Measurements from ENCODE around the gene DCAF11.

Gene DCAF11

DNA sequence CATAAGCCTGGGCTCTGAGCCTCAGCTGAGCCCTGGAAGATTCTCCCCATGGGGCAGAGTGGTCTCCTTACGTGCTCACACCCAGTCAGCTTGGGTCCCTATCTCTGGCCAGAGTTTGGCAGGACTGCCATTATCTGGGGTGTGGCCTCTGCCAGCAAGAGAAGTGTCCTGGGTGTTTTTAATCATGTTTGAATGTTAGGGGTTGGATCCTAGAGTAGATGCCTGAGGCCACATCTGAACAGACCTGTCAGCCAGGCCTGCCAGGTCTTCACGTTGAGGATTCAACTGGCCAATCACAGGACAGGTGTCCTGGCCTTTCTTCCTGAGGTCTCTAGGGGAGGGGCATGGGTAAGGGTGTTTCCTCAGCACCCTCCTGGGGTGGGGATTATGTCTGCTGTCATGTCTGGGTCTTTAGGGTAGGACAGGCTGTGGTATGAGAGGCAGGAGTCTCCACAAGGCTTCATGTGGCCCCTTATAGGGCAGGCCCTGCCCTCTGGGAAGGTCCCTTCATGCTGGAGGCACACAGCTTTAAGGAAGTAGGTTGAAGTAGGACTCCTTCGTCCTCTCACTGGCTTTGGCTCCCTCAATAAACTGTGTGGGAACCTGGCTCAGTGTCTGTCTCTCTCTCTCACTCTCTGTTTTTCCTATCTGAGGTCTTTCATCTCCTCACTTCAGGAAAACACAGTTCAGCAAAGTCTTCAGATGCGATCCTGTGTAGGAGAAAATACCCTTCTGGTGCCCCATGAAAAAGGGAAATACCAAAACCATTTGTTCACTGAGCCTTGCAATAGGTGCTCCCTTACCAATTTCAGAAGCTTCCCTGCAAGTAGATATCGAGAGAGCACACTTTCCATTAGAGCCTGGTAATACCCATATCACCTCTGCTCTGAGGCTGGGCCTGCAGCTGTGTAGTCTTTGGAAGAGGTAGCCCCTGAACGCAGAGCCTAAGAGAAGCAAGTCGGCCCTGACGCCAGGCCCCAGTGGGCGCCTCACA, 9.1 kb downstream of the DCAF11 start:
- H3K18ac ChIP-seq (ENCODE audit: low read depth in 1 of 2, low read length in 2 of 2), result no peak overlapping the region

DNA sequence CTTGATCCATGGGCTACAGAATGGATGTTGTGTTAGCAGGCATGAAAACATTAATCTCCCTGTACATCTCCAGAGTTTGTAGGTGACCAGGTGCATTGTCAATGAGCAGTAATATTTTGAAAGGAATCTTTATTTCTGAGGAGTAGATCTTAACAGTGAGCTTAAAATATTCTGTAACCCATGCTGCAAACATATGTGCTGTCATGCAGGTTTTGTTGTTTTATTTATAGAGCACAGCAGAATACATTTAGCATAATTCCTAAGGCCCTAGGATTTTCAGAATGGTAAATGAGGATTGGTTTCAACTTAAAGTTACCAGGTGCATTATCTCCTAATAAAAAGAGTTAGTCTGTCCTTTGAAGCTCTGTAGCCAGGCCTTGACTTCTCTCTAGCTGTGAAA, 12.4 kb downstream of the DCAF11 start:
- Histone ChIP-seq H3K14ac (ENCODE audit: low read length in 2 of 2) (no peak overlapping the region), H3K9ac (ENCODE audit: low read length) (no peak overlapping the region), H3K18ac (ENCODE audit: low read depth in 1 of 2, low read length in 2 of 2) (no peak overlapping the region), H2BK15ac (ENCODE audit: low read depth, poor library complexity, severe bottlenecking) (no peak overlapping the region), H3K9me3 (ENCODE audit: control insufficient read depth, low read length) (no peaks in the 10 kb centered on the region), H4K91ac (ENCODE audit: low read length) (no peak overlapping the region), H3K4me2 (ENCODE audit: low read length, poor library complexity, severe bottlenecking) (no peak overlapping the region), H2BK5ac (ENCODE audit: low read depth, low read length, poor library complexity, severe bottlenecking) (no peak overlapping the region), H3K27me3 (ENCODE audit: control insufficient read depth in 1 of 2, insufficient read depth in 1 of 2, low read length in 2 of 2) (no peaks in the 10 kb centered on the region), H3K36me3 (ENCODE audit: control insufficient read depth in 1 of 2, insufficient read depth in 2 of 2, low read depth in 1 of 2, low read length in 2 of 2) (peaks cover 20 to 31% of the 10 kb centered on the region in 2 experiments), H2BK120ac (ENCODE audit: low read depth, low read length) (no peak overlapping the region), H2AK5ac (ENCODE audit: low read length, severe bottlenecking) (no peak overlapping the region), H3K4ac (ENCODE audit: low read depth in 1 of 2, low read length in 2 of 2) (no peak overlapping the region), H4K8ac (ENCODE audit: low read length) (no peak overlapping the region), H2AFZ (ENCODE audit: low read depth, low read length) (no peak overlapping the region), H2BK12ac (ENCODE audit: low read length in 2 of 2) (no peak overlapping the region), H3K27ac (ENCODE audit: low read length, poor library complexity, severe bottlenecking) (no peak overlapping the region), H3K23ac (ENCODE audit: low read length in 2 of 2) (no peak overlapping the region), H3K4me1 (ENCODE audit: control insufficient read depth, insufficient read depth, low read depth, low read length) (no peaks in the 10 kb centered on the region), H3K79me1 (replicated peaks; ENCODE audit: low read length, poor library complexity, severe bottlenecking) (no peaks in the 10 kb centered on the region), H3K4me3 (ENCODE audit: insufficient read depth in 1 of 2, low read depth in 1 of 2, low read length in 2 of 2) (no peak overlapping the region)
- DNase-seq, result no peak

More for the DNA sequence above, 9.1 kb downstream of the DCAF11 start:
- no peaks in the 10 kb centered on the region for H3K9me3 ChIP-seq (ENCODE audit: control insufficient read depth, low read length)
- no peak overlapping the region for H2AK5ac ChIP-seq (ENCODE audit: low read length, severe bottlenecking)
- no peak overlapping the region for H3K4me2 ChIP-seq (ENCODE audit: low read length, poor library complexity, severe bottlenecking)
- WGBS, result 94% methylated on average over 9 of the region's 9 CpGs
- H3K79me1 ChIP-seq (replicated peaks; ENCODE audit: low read length, poor library complexity, severe bottlenecking), result peaks cover under 1% of the 10 kb centered on the region
- no peak overlapping the region for H3K23ac ChIP-seq (ENCODE audit: low read length in 2 of 2)
- H3K27ac ChIP-seq (ENCODE audit: low read length, poor library complexity, severe bottlenecking), result no peak overlapping the region
- no peak for DNase-seq
- no peak overlapping the region for H2BK5ac ChIP-seq (ENCODE audit: low read depth, low read length, poor library complexity, severe bottlenecking)
- no peak overlapping the region for H4K8ac ChIP-seq (ENCODE audit: low read length)
- H3K4me1 ChIP-seq (ENCODE audit: control insufficient read depth, insufficient read depth, low read depth, low read length), result no peaks in the 10 kb centered on the region
- H3K14ac ChIP-seq (ENCODE audit: low read length in 2 of 2), result no peak overlapping the region
- no peak overlapping the region for H2AFZ ChIP-seq (ENCODE audit: low read depth, low read length)
- H3K36me3 ChIP-seq (ENCODE audit: control insufficient read depth in 1 of 2, insufficient read depth in 2 of 2, low read depth in 1 of 2, low read length in 2 of 2), result peaks cover 48 to 52% of the 10 kb centered on the region in 2 experiments
- no peak overlapping the region for H3K9ac ChIP-seq (ENCODE audit: low read length)
- no peak overlapping the region for H4K91ac ChIP-seq (ENCODE audit: low read length)
- H2BK12ac ChIP-seq (ENCODE audit: low read length in 2 of 2), result no peak overlapping the region
- H2BK15ac ChIP-seq (ENCODE audit: low read depth, poor library complexity, severe bottlenecking), result no peak overlapping the region
- H3K4me3 ChIP-seq (ENCODE audit: insufficient read depth in 1 of 2, low read depth in 1 of 2, low read length in 2 of 2), result no peak overlapping the region
- H3K4ac ChIP-seq (ENCODE audit: low read depth in 1 of 2, low read length in 2 of 2), result no peak overlapping the region
- H2BK120ac ChIP-seq (ENCODE audit: low read depth, low read length), result no peak overlapping the region
- H3K27me3 ChIP-seq (ENCODE audit: control insufficient read depth in 1 of 2, insufficient read depth in 1 of 2, low read length in 2 of 2), result no peaks in the 10 kb centered on the region

DNA sequence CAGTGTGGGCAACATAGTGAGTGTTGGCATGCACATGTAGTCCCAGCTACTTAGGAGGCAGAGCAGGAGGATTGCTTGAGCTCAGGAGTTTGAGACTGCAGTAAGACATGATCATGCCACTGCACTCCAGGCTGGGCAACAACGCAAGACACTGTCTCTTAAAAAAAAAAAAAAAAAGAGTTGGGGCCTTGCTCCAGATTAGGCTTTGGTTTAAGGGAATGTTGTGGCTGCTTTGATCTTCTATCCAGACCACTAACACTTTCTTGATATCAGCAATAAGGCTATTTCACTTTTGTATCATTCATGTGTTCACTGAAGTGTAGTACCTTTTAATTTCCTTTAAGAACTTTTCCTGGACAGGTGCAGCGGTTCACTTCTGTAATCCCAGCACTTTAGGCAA, 13.1 kb downstream of the DCAF11 start:
- Histone ChIP-seq H4K8ac (ENCODE audit: low read length) (no peak overlapping the region), H3K4me3 (ENCODE audit: insufficient read depth in 1 of 2, low read depth in 1 of 2, low read length in 2 of 2) (no peak overlapping the region), H3K36me3 (ENCODE audit: control insufficient read depth in 1 of 2, insufficient read depth in 2 of 2, low read depth in 1 of 2, low read length in 2 of 2) (peaks cover 17 to 30% of the 10 kb centered on the region in 2 experiments), H3K79me1 (replicated peaks; ENCODE audit: low read length, poor library complexity, severe bottlenecking) (no peaks in the 10 kb centered on the region), H2AFZ (ENCODE audit: low read depth, low read length) (no peak overlapping the region), H2BK15ac (ENCODE audit: low read depth, poor library complexity, severe bottlenecking) (no peak overlapping the region), H3K18ac (ENCODE audit: low read depth in 1 of 2, low read length in 2 of 2) (no peak overlapping the region), H2BK120ac (ENCODE audit: low read depth, low read length) (no peak overlapping the region), H3K4me2 (ENCODE audit: low read length, poor library complexity, severe bottlenecking) (no peak overlapping the region), H3K9ac (ENCODE audit: low read length) (no peak overlapping the region), H3K4me1 (ENCODE audit: control insufficient read depth, insufficient read depth, low read depth, low read length) (no peaks in the 10 kb centered on the region), H4K91ac (ENCODE audit: low read length) (no peak overlapping the region), H3K27ac (ENCODE audit: low read length, poor library complexity, severe bottlenecking) (no peak overlapping the region), H3K4ac (ENCODE audit: low read depth in 1 of 2, low read length in 2 of 2) (no peak overlapping the region), H2BK12ac (ENCODE audit: low read length in 2 of 2) (no peak overlapping the region), H3K14ac (ENCODE audit: low read length in 2 of 2) (no peak overlapping the region), H3K27me3 (ENCODE audit: control insufficient read depth in 1 of 2, insufficient read depth in 1 of 2, low read length in 2 of 2) (no peaks in the 10 kb centered on the region), H2AK5ac (ENCODE audit: low read length, severe bottlenecking) (no peak overlapping the region), H2BK5ac (ENCODE audit: low read depth, low read length, poor library complexity, severe bottlenecking) (no peak overlapping the region), H3K9me3 (ENCODE audit: control insufficient read depth, low read length) (no peaks in the 10 kb centered on the region), H3K23ac (ENCODE audit: low read length in 2 of 2) (no peak overlapping the region)
- DNase-seq, result no peak
- 100% methylated on average over 1 of the region's 2 CpGs for WGBS

DNA sequence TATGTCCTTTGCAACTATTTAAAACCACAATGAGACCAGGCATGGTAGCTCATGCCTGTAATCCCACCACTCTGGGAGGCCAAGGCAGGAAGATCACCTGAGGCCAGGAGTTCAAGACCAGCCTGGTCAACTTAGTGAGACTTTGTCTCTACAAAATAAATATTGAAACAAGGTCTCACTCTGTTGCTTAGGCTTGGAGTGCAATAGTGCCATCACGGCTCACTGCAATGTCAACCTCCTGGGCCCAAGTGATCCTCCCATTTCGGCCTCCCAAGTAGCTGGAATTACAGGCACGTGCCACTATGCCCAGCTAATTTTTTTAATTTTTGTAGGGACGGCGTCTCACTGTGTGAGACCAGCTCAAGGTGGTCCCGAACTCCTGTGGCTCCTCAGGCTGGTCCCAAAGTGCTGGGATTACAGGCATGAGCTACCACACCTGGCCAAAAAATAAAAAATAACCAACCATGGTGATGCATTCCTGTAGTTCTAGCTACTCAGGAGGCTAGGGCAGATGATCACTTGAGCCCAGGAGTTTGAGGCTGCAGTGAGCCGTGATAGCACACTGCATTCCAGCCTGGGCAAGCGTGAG, 14.9 kb downstream of the DCAF11 start:
- no peak overlapping the region for H3K14ac ChIP-seq (ENCODE audit: low read length in 2 of 2)
- no peaks in the 10 kb centered on the region for H3K27me3 ChIP-seq (ENCODE audit: control insufficient read depth in 1 of 2, insufficient read depth in 1 of 2, low read length in 2 of 2)
- H2AFZ ChIP-seq (ENCODE audit: low read depth, low read length), result no peak overlapping the region
- H2AK5ac ChIP-seq (ENCODE audit: low read length, severe bottlenecking), result no peak overlapping the region
- H3K4me2 ChIP-seq (ENCODE audit: low read length, poor library complexity, severe bottlenecking), result no peak overlapping the region
- 87% methylated on average over 6 of the region's 8 CpGs for WGBS
- no peak overlapping the region for H3K4me3 ChIP-seq (ENCODE audit: insufficient read depth in 1 of 2, low read depth in 1 of 2, low read length in 2 of 2)
- no peak overlapping the region for H3K23ac ChIP-seq (ENCODE audit: low read length in 2 of 2)
- no peak overlapping the region for H2BK15ac ChIP-seq (ENCODE audit: low read depth, poor library complexity, severe bottlenecking)
- H3K79me1 ChIP-seq (replicated peaks; ENCODE audit: low read length, poor library complexity, severe bottlenecking), result no peaks in the 10 kb centered on the region
- H2BK5ac ChIP-seq (ENCODE audit: low read depth, low read length, poor library complexity, severe bottlenecking), result no peak overlapping the region
- H3K9ac ChIP-seq (ENCODE audit: low read length), result no peak overlapping the region
- no peak overlapping the region for H3K27ac ChIP-seq (ENCODE audit: low read length, poor library complexity, severe bottlenecking)
- H3K4me1 ChIP-seq (ENCODE audit: control insufficient read depth, insufficient read depth, low read depth, low read length), result no peaks in the 10 kb centered on the region
- no peak overlapping the region for H2BK12ac ChIP-seq (ENCODE audit: low read length in 2 of 2)
- peaks cover 0 to 15% of the 10 kb centered on the region in 2 experiments for H3K36me3 ChIP-seq (ENCODE audit: control insufficient read depth in 1 of 2, insufficient read depth in 2 of 2, low read depth in 1 of 2, low read length in 2 of 2)
- no peak overlapping the region for H3K18ac ChIP-seq (ENCODE audit: low read depth in 1 of 2, low read length in 2 of 2)
- H4K8ac ChIP-seq (ENCODE audit: low read length), result no peak overlapping the region
- no peaks in the 10 kb centered on the region for H3K9me3 ChIP-seq (ENCODE audit: control insufficient read depth, low read length)
- H2BK120ac ChIP-seq (ENCODE audit: low read depth, low read length), result no peak overlapping the region
- no peak overlapping the region for H3K4ac ChIP-seq (ENCODE audit: low read depth in 1 of 2, low read length in 2 of 2)
- no peak overlapping the region for H4K91ac ChIP-seq (ENCODE audit: low read length)
- no peak for DNase-seq

Data from mesenchymal stem cell (in vitro differentiated cells and primary cell).